ENCODE measurements around the gene GALNT6.

GALNT6 gene, protein sequence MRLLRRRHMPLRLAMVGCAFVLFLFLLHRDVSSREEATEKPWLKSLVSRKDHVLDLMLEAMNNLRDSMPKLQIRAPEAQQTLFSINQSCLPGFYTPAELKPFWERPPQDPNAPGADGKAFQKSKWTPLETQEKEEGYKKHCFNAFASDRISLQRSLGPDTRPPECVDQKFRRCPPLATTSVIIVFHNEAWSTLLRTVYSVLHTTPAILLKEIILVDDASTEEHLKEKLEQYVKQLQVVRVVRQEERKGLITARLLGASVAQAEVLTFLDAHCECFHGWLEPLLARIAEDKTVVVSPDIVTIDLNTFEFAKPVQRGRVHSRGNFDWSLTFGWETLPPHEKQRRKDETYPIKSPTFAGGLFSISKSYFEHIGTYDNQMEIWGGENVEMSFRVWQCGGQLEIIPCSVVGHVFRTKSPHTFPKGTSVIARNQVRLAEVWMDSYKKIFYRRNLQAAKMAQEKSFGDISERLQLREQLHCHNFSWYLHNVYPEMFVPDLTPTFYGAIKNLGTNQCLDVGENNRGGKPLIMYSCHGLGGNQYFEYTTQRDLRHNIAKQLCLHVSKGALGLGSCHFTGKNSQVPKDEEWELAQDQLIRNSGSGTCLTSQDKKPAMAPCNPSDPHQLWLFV

DNA sequence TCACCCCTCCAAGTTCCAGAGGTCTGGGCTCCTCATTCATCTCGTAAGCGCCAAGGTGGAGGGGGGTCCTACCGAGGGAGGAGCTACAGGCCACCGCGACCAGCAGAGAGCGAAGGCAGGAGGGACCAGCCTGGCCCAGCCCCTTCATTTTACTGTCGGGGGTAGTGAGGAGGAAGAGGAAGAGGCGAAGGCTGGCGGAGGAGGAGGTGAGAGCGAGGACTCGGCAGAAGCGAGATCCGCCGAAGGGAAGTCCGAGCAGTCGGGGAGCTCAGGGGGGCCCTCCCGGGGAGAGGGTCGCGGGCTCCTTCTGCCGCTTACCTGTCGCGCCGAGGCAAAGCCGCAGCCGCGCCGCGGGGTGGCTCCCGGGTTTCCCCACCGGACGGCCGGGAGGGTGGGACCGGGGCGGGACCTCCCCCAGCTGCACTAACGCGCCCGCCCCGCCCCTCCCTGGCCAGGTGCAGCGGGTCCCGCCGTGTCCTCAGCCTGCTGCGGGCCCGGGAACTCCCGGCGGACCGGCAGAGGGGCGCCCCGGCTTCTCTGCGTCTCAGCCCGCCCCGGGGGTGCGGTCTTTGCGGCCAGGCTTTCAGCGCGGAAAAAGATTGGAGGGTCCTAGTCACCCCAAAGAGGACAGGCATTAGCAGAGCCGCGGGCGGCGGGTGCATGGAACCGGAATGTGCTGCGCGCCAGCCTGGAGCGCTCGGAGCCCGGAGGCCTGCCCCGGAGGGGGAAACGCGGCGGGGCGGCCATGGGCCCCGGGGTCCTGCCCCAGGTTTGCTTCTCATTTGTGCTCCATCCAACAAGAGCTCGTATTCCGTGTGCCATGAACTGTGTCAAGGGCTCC is at the start of gene GALNT6:
GALNT6 (minus strand) TSS at position 124 of the 841 bp plus-strand sequence. CDS start 11,625 bp downstream, outside the sequence.
- peak; percentile 64 for DNase-seq (ENCODE audit: low read depth)

DNA sequence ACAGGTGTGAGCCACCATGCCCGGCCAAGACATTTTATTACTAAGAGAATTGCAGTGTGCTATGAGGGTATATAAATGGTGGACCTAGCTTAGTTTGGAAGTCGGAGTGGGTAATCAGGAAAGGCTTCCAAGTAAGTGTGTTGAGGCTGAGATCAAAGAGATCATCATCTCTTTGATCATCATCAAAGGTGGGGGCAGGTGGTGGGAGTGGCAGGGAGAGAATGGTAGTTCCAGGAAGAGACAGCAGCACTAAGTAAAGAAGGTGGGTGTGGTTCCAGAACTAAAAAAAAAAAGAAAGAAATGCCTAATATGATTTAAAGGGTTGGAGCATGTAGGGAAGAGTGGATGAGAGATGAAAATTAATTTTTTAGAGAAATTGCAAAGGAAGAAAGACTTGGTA is 48.1 kb upstream of the GALNT6 start:
- no peak for DNase-seq (ENCODE audit: low read depth)

DNA sequence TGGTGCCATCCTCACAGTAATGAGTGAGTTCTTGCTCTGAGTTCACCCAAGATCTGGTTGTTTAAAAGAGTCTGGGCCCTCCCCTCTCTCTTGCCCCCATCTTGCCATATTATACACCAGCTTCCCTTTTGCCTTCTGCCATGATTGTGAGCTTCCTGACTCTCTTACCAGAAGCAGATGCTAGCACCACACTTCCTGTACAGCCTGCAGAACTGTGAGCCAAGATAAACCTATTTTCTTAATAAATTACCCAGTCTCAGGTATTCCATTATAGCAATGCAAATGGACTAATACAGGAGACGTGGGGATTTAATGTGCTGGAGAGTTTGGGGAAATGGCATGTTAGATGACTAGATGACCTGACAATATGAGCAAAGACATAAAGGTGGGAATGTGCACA is 46.2 kb upstream of the GALNT6 start:
- no peak for DNase-seq (ENCODE audit: low read depth)

DNA sequence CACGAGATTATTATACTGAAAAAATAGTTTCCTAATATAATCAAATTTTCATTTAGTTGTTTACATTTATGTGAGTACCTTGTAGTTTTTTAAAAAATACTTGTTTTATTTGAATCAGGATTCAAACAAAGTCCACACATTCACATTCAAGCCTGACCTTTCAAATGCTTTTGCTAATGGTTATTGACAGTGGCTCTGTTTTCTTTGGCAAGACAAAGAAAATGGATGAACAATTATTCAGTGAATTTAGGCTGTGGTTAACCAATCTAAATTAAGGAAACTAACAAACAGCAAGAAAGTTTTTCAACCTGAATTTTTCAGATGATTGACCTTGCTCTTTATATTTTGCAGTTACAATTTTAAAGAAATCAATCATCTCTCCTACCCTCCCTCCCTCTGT is 43.1 kb upstream of the GALNT6 start:
- no peak for DNase-seq (ENCODE audit: low read depth)

DNA sequence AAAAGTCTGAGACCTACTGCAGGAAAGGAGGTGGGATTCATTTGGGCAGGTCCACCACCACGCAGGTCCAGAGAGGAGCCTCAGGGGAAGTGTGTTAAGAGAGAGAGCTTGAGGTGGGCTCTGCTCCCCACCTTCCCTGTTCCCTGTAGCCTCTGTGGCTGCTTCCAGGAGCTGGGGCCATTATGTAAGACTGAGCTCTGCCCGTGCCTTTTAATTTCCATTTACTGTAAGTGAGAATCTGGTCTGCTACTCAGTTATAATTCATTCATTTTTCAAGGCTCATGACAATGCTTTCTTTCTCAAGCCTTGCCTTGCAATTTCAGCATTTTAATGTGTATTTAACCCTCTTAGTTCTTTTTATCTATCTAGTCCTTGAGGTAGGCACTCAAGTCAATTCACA is 41.7 kb upstream of the GALNT6 start:
- DNase-seq (ENCODE audit: low read depth), result no peak

DNA sequence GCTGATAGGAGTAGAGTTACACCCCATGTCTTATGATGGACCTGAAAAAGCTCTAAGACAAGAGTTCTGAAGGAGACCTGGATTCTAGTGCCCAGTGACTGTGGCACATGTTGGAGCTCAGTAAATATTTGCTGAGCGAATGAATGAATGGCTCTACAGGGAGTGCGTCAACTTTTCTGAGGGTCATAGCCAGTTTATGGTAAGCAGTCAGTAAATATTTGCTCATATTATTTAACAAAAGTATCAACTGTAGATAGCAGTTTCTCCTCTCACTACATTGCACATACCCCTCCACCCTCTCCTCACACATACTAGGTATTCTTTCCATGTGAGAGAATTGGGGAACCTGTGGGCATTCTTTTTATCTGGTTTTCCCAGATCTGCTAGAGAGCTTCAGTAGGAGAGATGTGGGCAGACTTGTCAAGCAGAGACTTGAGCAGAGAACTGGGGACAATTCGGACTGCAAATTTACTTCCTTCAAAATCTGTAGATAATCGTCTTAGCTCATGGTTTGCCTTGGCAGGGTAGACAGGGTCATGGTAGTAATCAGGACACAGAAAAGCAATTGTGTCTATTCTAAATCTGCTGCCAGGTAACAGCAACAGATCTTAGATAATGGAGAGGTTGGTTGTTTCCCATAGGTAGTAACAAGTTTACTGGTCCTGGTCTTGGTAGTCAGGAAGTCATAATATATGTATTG is 39.1 kb upstream of the GALNT6 start:
- DNase-seq (ENCODE audit: low read depth), result no peak

DNA sequence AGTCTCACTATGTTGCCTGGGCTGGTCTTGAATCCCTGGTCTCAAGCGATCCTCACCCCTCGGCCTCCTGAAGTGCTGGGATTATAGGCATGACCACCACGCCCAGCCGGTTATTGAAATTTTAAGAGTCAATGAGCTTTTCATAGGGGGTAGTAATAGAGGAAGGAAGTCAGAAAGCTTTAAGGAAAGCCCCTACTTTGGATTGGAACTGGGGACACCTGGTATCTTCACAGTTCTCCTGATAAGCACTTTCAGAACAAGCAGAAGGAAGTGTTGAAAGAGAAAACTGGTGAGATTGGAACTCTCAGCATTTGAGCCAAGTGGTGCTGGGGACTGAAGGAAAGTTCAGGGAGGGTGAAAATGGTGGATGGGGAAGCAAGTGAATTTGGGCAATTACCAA is 38.5 kb upstream of the GALNT6 start:
- DNase-seq (ENCODE audit: low read depth), result no peak

DNA sequence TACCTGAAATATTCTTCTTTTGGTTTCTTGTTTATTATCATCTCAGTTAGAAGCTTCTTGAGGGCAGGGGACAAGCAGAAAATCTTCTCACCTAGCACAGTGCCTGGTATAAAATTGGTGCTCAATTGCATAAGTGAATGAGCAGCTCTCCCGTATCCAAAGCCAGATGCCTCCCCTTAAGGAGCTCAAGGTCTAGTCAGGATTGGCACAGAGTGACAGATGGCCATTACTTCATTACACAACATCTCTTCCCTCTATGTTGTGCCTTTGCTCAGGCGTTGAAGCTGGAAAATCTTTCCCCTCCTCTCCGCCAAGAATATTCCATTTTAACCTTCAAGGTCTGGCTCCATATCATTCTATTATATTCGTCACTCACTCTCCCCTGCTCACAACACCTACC is 37.0 kb upstream of the GALNT6 start:
- no peak for DNase-seq (ENCODE audit: low read depth)

DNA sequence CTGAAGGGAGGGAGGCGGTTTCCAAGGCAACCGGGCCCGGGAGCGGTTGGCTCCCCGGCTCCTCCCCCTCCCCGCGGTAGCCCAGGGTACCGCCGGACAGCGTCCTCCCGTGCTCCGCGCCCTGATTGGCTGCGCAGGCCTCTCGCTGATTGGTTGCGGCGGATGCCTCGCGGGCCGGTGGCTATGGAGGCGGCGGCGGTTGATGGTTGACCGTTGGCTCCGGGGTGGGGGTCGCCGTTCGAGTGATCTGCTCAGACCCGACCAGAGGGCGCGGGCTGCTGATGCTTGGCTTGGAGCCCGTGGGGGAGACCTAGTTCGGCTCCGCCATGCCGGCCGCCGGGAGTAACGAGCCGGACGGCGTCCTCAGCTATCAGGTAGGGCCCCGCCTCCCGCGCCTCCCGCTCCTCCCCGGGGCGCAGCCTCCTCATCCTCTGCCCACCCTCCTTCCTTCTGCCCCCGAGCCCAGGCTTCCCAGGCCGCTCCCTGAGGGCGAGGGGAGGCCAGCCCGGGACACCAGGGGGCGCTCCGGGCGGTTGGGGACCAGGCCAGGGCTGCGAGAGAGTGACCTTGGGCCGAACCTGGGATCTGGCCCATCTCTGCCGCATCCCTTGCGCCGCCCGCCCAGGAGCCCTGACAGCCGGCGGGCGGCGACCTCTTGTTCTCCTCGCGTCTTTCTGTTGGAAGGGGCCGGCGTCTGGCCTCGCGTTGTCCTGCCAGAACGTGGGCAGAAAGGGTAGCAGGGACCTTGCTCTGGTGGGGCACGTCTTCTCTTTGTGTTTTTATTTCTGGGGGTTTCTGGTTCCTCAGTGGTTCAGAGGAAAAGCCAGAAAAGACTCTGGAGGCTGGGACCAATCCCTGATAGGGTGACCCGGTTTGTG is 33.7 kb upstream of the GALNT6 start, which contains the start of gene SLC4A8:
SLC4A8 (plus strand) TSS at position 170 of the 878 bp plus-strand sequence; CDS start at position 327, 157 bp downstream.
- peak; percentile 61 for DNase-seq (ENCODE audit: low read depth)

DNA sequence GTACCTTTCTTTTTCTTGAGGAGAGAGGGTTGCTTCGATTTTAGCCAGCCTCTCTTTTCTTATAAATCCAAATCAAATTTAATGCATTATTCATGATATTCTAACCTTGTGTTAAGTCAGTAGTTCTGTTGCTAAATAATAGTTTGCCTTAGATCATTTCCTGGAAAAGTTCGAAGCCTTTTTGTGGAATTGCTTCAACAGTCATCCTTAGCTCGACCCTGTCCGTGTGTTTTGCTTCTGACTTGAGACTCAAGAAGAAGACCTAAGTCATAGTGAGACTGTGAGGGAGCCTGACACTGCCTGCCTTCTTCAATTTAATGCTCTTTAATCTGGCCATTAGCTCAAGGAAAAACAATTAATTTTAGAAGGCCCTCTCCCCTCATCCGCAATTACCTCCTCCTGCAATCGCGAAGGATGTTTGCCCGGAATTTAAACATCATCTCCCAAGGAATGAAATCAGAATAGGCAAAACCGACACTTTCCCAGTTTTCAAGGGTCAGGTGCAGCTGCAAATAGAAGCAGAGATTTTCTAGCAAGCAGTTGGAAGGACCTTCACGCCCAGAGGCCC is 33.0 kb upstream of the GALNT6 start:
- DNase-seq (ENCODE audit: low read depth), result no peak

DNA sequence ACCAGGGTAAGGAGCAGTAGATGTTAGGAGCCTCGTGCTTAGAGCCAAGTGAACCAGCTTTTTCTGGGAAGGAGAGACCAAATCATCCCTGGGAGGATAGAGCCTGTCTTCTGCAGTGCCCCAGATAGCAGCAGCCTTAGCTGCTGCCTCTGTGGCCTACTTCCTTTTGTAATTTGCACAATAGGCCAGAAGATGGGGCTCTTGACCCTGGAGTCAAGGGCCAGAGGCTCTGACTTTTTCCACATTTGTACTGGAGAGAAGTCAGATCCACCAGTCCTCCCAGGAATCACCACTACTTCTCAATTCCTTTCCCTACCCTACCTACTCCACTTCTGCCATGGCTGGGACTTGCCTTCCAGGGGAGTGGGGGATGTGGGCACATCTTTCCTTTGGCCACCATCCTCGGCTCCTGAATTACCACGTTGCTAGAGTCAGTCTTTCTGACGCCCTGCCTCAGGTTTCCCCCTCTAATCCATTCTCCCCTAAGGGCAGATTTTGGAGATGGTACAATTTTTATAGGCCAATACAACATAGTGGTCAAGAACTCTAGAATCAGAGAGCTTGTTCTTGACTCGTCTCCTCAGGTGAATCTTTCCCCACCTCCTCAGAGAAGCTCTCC is 30.2 kb upstream of the GALNT6 start:
- DNase-seq (ENCODE audit: low read depth), result no peak

DNA sequence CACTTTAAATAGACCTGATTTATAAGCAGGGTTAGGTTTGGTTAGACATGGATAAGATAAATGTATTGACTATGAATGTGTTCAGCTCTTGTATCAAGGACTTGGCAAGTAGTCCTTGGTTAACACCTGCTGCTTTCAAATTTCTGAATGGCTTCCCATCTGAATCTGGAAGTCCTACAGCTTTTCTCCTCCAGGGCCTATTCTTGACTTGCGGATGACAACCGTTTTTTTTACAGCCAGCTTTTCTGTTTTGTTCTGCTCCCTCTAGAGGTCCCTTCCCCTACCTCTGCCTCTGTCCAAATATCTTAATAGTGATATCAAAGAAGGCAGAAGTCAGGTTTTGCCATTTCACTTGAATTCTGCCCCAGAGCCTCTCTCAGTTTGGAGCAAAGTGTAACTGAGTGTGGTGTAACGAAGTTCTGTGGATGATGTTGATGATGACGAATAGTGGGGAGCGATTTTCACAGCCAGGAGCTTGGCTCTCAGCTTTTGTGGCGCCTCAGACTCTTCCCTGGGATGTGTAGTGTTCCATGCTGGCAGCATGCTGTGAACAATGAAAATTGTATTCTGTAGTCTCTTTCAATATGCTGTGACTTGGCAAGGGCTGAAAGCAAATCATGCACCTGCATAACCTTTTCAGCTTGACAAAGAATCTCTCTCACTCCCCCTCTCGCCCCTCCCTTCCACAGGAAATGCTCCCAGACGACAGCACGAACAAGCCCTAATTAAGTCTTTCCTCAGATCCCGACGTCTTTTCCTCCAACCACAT is 28.4 kb upstream of the GALNT6 start:
- no peak for DNase-seq (ENCODE audit: low read depth)

DNA sequence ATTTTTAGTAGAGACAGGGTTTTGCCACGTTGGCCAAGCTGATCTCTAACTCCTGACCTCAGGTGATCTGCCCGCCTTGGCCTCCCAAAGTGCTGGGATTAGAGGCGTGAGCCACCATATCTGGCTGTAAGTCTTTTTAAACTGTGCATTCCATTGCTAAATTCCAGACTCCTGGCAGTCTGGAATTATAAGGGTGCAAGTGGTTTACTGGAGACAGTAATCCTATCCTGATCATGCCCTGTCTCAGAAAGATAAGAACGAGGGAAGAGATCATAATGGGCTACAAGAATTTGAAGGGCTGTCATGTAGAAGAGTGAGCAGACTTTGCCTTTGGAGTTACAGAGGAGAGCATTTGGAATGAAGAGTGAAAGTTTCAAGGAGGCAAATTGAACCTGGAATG is 26.6 kb upstream of the GALNT6 start:
- DNase-seq (ENCODE audit: low read depth), result no peak

DNA sequence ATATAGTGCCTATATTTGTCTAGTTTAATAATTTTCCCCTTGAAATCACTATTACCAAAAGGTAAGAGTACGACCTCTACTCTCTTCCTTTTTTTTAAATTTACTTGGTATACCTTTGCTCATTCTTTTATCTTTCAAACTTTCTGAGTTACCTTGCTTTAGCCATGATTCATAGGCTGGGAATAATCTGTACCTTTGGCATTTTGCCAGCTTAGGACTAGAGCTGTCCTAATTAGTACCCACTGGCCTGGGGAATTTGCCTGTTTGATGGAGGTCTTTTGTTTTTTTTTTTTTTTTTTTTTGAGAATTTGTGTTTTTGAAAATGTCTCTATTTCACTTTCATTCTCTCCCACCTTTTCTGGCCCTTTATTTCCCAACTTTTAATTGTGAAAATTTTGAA is 24.7 kb upstream of the GALNT6 start:
- no peak for DNase-seq (ENCODE audit: low read depth)

DNA sequence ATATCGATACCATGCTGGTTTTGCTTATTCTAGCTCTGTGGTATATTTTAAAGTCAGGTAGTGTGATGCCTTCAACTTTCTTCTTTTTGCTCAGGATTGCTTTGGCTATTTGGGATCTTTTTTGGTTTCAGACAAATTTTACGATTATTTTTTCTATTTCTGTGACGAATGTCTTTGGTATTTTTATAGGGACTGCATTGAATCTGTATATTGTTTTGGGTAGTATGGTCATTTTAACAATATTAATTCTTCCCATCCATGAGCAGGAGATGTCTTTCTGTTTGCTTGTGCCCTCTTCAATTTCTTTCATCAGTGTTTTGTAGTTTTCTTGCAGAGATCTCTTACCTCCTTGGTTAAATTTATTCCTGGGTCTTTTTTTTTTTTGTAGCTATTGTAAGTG is 22.6 kb upstream of the GALNT6 start:
- no peak for DNase-seq (ENCODE audit: low read depth)

DNA sequence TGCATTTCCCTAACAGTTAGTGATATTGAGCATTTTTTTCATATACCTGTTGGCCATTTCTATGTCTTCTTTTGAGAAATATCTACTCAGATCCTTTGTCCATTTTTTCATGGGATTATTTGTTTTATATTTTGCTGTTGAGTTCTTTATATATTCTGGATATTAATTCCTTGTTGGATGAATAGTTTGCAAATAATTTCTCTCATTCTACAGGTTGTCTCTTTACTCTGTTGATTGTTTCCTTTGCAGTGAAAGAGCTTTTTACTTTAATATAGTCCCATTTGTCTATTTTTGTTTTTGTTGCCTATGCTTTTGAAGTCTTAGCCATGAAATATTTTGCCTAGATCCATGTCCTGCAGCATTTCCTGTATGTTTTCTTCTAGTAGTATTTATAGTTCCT is 21.9 kb upstream of the GALNT6 start:
- DNase-seq (ENCODE audit: low read depth), result no peak

DNA sequence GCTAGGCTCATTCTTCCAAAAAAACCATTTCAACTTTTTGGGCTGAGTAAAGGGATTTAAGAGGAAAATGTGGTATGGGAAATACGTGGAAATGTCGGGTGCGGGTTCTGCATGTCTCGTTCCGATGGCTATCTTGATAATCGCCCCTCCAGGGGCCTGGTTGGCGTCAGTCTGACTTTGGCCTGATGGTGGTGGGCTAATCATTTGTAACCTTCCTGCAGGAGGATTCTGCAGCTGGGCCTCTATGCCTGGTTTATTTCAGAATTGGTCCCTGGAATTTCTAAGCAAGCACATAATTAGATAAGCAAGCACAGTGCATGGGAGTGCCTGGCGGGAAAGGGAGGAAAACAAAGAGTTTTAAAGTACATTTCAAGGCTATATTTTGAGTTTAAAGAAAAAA is 18.6 kb upstream of the GALNT6 start:
- no peak for DNase-seq (ENCODE audit: low read depth)

DNA sequence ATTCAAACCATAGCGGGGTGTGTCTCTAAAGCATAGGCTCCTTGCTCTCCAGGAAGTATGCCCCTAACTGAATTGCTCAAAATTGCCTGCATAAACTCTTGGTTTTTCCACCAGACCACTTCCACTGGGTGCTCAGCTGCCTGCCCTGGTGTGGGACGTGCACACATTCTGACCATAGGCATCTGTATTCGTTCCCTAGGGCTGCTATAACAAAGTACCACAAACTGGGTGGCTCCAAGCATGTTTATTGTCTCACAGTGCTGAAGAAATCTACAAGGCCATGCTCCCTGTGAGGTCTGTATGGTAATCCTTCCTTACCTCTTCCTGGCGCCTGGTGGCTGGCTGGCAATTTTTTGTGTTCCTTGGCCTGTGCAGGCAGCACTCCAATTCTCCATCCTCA is 16.4 kb upstream of the GALNT6 start:
- no peak for DNase-seq (ENCODE audit: low read depth)

DNA sequence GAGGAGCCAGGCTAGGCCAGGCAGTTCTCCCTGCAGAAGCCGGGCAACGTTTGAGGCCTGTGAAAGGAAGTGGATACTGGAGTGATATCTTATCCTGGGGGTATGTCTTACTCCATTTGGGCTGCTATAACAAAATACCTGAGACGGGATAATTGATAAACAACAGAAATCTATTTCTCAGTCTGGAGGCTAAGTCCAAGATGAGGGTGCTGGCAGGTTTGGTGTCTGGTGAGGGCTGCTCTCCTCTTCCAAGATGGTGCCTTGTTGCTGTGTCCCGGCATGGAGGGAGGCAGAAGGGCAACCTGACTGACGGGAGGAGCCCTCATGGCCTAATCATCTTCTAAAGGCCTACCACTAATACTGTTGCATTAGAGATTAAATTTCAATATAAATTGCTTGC is 15.7 kb upstream of the GALNT6 start:
- DNase-seq (ENCODE audit: low read depth), result no peak

DNA sequence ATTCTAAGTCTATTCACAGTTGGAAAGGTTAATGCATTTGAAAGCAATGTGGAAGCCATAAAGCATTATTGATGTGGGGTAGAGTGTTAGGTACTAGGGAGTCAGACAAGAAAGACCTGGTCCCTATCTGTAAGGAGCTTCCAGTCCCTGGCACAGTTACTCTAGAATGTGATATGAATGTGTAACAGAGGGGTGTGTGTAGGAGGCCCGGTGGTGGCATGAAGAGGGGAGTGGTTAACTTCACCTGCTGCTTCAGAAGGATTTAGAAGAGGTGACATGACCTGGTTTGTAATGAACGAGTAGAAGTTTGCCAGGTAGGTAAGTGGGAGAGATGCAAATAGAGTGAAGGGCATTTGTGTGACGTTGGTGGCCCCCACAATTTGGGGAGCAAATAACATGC is 15.1 kb upstream of the GALNT6 start:
- no peak for DNase-seq (ENCODE audit: low read depth)
